HG02938 (cell line): ENCODE measurements around the gene STARD5.

Experiments used
- ATAC-seq: cut with Tn5 transposase; IDR thresholded peaks from one replicate; pipeline ENCODE4 v1.9.1; 2021; ENCODE audit warnings: mild to moderate bottlenecking, moderate library complexity; ENCODE audit not compliant: unreplicated experiment

The STARD5 gene

GRCh38 chr15:81295486-81296121 is 28.3 kb downstream of the STARD5 start:
- ATAC-seq, result no peak

DNA sequence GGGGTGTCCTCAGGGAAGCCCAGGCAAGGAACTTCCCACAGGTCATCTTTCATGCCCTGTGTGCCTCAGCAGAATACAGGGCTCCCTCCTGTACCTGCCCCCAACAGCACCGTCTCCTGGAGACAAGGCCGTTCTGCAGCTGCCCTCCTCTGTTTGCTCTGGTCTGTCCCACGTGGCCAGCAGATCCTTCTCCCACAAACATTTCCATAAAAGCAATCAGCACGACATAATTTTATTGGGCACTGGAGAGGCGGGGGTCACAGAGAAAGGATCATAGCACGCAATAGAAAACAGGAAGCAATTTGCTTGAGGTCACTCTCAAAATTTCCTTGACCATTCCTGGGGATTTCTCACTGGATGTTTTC is 29.4 kb downstream of the STARD5 start:
- no peak for ATAC-seq

GRCh38 chr15:81293728-81294515 is 30.0 kb downstream of the STARD5 start:
- ATAC-seq, result peak; percentile 67

- peak; percentile 25 for ATAC-seq
Observed at GRCh38 chr15:81292523-81293001, 31.4 kb downstream of the STARD5 start.

- no peak for ATAC-seq
Observed at GRCh38 chr15:81291916-81292522, 31.9 kb downstream of the STARD5 start.

GRCh38 chr15:81289910-81290309 is 34.0 kb downstream of the STARD5 start:
- ATAC-seq, result no peak

DNA sequence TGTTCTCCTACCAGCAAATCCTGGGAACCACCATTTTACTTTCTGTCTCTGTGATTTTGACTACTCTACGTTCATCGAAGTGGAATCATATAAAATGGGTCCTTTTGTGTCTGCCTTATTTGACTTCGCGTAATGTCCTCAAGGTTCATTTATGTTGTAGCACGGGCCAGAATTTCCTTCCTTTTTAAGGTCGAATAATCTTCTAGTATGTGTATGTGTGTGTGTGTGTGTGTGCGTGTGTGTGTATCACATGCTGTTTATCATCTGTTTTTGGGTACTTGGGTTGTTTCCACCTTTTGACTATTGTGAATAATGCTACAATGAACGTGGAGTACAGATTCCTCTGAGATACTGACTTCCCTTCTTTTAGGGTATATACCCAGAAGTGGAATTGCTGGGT is 35.3 kb downstream of the STARD5 start:
- no peak for ATAC-seq

GRCh38 chr15:81288040-81288439 is 35.9 kb downstream of the STARD5 start:
- no peak for ATAC-seq

GRCh38 chr15:81286621-81287121 is 37.3 kb downstream of the STARD5 start:
- ATAC-seq, result peak; percentile 42

DNA sequence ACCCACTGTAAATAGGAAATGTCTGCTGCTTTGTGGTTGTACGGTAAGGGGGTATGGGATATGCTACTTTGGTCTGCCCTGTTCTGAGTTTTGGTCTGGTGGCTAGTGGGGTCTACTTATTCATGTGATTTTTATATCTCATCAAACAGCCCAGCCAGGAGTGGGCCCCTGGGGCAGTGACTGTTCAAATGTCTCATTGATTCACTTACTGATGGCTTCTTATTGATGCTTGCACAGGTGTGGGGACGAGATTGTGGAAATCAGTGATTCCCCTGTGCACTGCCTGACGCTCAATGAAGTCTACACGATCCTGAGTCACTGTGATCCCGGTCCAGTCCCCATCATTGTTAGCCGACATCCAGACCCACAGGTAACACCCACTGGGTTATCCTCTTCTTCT is 38.5 kb downstream of the STARD5 start:
- ATAC-seq, result no peak

GRCh38 chr15:81284256-81285031 is 39.5 kb downstream of the STARD5 start:
- ATAC-seq, result no peak

- ATAC-seq, result no peak
Observed at GRCh38 chr15:81282911-81283310, 41.0 kb downstream of the STARD5 start.

GRCh38 chr15:81282606-81282895 is 41.4 kb downstream of the STARD5 start:
- no peak for ATAC-seq

DNA sequence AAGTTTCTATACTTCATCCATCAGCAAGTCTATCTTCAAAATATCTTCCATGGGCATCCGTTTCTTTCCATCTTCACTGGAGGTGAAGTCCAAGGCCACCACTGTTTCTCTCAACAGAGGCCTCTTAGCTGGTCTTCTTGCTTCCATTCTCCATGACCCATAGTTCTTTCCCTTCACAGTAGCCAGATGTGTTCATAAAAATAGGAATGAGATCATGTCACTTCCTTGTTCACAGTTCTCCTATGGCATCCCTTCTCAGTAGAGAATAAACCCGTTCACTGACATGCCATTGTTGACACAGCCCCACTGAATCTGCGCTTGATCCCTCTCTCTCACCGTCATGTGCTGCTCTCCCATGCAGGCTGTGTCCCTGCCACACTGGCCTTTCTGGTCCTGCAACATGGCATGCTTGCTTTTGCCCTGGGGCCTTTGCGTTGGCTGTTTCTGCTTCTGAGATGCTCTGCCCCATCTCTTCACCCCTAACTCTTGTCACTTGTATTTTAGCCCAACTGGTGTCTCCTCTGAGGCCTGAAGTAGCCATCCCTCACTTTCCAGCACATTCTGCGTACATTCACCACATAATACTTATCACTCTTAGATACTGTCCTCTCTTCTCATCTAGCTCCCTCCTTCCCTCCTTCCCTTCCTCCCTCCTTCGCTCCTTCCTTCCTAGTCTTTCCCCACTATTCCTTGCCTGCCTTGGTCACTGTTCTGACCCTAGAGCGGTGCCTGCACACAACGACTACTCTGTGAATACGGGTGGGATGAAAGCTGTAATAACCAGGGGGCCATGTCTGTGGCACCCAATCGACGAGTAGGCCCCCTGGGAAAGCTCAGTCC is 42.0 kb downstream of the STARD5 start:
- ATAC-seq, result no peak

DNA sequence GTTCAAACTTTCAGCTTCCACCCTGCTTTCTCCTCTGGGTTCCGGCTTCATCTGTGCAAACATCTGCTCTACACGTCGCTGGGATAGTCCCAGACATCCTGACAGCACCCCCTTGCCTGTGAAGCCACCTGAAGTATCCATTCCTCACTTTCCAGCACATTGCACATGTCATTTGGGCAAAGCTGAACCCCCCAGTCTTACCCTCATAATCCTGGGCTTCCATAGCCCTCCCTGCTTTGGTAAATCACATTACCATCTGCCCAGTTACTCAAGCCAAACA is 42.5 kb downstream of the STARD5 start:
- ATAC-seq, result no peak

- no peak for ATAC-seq
Observed at GRCh38 chr15:81280696-81281455, 43.1 kb downstream of the STARD5 start.

DNA sequence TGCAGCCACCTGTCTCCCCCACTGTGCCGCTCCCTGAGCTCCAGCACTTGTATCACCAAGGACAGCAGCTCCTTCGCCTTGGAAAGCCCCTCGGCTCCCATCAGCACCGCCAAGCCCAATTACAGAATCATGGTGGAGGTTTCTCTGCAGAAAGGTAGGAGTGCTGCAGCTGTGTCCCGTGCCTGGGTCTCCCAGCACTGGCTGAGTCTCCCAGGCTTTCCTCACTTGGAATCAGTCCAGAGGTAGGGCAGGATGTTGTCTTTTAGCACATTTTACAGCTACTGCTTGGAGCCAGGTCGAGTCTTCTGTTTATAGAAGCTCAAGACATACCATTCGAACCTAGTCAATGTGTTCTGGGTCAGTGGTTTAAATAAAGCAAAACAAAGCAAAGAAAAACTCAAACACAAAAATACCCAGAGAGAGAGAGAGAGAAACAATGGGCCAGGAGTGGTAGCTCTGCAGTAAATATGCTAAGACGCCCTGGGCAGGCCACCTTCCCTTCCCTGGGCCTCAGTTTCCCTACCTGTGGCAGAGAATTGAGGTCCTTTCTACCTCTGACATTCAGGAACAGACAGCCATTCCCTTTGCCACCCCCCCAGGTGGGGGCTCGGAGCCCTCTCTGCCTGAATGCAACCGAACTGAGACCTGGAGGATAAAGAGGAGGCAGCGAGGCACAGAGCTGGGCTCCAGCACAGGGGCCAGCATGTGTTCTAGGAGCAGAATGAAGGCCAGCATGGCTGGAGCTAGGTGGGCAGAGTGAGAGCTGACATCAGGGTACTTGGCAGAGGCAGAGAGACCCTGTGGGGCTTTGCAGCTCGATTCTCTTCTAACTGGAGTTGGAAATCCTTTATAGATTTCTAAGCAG is 44.1 kb downstream of the STARD5 start:
- no peak for ATAC-seq

DNA sequence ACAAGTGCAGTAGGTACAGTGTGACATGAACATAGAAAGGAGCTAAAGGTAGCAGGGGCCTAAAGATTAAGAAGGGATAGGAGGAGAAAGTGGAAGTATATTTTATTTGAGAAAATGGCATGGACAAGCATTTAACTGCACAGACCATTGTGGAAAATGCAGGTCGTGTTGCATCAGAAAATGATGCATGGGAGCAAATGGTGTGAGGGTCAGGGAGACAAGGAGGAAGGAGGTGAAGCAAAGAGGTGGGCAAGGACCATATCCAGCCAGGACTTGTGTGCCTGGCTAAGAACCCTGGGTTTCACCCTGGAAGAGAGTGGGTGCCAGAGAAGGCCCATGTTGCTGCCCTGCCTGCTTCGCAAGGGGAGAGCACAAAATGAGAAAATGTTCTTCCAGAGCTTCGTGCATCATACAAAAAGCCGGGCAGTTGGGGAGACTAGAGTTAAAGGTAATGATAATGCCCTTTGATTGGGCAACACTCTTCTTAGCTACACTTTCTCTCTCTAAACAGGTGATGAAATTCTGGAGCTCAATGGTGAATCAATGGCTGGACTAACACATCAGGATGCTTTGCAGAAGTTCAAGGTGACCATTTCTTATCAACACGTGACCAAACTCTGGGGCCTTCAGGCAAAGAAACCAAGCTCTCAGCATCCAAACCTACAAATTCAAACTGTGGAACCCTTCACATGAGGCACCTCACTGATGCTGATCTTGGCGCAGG is 45.5 kb downstream of the STARD5 start:
- no peak for ATAC-seq
